DND-41 (cell line): ENCODE results near the gene SMAGP.

ENCODE experiments used
- ATAC-seq: fragments of 200-7000 bp; cut with Tn5 transposase; 3 replicates; pipeline ENCODE4 v1.9.1; 2021; ENCODE audit warnings: low read depth; ENCODE audit not compliant: insufficient read depth
- DNase-seq: peaks from one replicate; pipeline ENCODE4 v3.0.0-alpha.2; 2020
- H2AFZ ChIP-seq: 2 replicates; pipeline ENCODE4 v1.6.0; 2012; ENCODE audit warnings: low read depth, low read length
- H3K27ac ChIP-seq: 2 replicates; pipeline ENCODE4 v1.5.1; 2012; ENCODE audit warnings: low read length, inconsistent platforms
- H3K27me3 ChIP-seq: fragments of 200-600 bp; sonication (generic); 2 replicates; pipeline ENCODE4 v1.6.0; 2012; ENCODE audit warnings: low read length, mild to moderate bottlenecking, inconsistent platforms; ENCODE audit not compliant: insufficient read depth, poor library complexity
- H3K36me3 ChIP-seq: 2 replicates; pipeline ENCODE4 v1.5.1; 2012; ENCODE audit warnings: low read length, inconsistent platforms; ENCODE audit not compliant: insufficient read depth
- H3K4me1 ChIP-seq: 2 replicates; pipeline ENCODE4 v1.5.1; 2012; ENCODE audit warnings: mild to moderate bottlenecking, low read length; ENCODE audit not compliant: insufficient read depth
- H3K4me2 ChIP-seq: 2 replicates; pipeline ENCODE4 v1.6.0; 2012; ENCODE audit warnings: mild to moderate bottlenecking, moderate library complexity, low read length, inconsistent platforms; ENCODE audit not compliant: insufficient read depth
- H3K4me3 ChIP-seq, 2 experiments: fragments of 200-600 bp in 1 of 2; shearing (Covaris generic) in 1 of 2; 2 replicates each; pipeline ENCODE4 v1.5.1; 2012 to 2016; ENCODE audit warnings: inconsistent platforms in 2 of 2, low read length in 2 of 2, mild to moderate bottlenecking in 2 of 2, low read depth in 1 of 2, moderate library complexity in 1 of 2
- H3K79me2 ChIP-seq: 2 replicates; pipeline ENCODE4 v1.6.0; 2012; ENCODE audit warnings: low read length, inconsistent platforms; ENCODE audit not compliant: insufficient read depth
- H3K9ac ChIP-seq: 2 replicates; pipeline ENCODE4 v1.6.0; 2012; ENCODE audit warnings: low read depth, mild to moderate bottlenecking, inconsistent platforms, low read length, moderate library complexity
- H3K9me3 ChIP-seq: 2 replicates; pipeline ENCODE4 v1.5.1; 2012; ENCODE audit warnings: low read length, moderate library complexity, mild to moderate bottlenecking, inconsistent platforms; ENCODE audit not compliant: insufficient read depth, severe bottlenecking
- H4K20me1 ChIP-seq: 2 replicates; pipeline ENCODE4 v1.6.0; 2012; ENCODE audit warnings: low read length; ENCODE audit not compliant: insufficient read depth
- EZH2 ChIP-seq: IDR thresholded peaks from 3 replicates; pipeline ENCODE4 v1.6.1; 2012; ENCODE audit warnings: borderline replicate concordance, low read depth, mild to moderate bottlenecking, moderate library complexity, low read length, inconsistent platforms; ENCODE audit not compliant: severe bottlenecking
- TF ChIP-seq, protein P1 (sequence below): IDR thresholded peaks from 2 replicates; pipeline ENCODE4 v1.5.1; 2012; ENCODE audit warnings: borderline replicate concordance, low read length, moderate library complexity, mild to moderate bottlenecking; ENCODE audit not compliant: poor library complexity, severe bottlenecking; ENCODE audit errors: extremely low read depth

The SMAGP gene

DNA sequence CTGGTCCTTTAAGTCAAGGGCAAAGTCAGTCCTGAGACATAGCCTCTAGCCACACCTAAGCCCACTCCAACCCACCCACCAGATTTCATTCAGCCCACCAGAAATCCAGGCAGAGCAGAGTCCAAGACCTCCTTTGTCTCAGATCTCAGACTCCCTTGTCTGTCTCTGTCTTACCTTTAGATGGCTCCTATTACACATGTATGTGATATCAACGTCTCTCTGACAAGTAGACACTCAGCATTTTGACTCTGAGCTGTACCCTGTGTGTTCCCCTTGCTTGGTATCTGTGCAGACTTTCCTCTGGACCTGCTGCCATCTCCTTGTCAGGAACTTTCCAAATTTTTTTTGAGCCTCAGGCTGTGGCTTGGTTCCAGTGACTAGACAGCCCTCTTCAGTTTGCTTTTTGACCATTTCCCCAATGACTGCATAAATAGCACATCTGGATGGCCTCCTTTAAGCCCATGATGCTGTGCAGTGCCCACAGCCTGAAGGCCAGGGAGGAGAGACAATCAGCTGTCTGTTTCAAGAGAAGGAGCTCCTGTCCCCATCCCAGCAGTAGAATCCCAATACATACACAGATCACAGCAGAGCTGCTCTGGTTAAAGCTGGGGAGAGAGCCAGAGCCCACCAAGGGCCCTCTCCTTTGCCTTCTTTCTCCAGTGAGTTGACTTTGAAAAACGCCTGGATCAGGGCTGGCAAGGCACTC is 59.4 kb downstream of the SMAGP start:
- Histone ChIP-seq H3K4me1 (no peaks in the 10 kb centered on the region), H3K9me3 (no peaks in the 10 kb centered on the region), H3K36me3 (no peaks in the 10 kb centered on the region), H3K79me2 (no peaks in the 10 kb centered on the region), H3K27me3 (no peaks in the 10 kb centered on the region), H3K4me3 (no peak overlapping the region), H4K20me1 (no peaks in the 10 kb centered on the region), H2AFZ (no peak overlapping the region), H3K9ac (no peak overlapping the region), H3K27ac (no peak overlapping the region), H3K4me2 (no peak overlapping the region)
- ATAC-seq (no peak), DNase-seq (no peak)
- no peak for TF ChIP-seq EZH2
- TF ChIP-seq, protein P1, sequence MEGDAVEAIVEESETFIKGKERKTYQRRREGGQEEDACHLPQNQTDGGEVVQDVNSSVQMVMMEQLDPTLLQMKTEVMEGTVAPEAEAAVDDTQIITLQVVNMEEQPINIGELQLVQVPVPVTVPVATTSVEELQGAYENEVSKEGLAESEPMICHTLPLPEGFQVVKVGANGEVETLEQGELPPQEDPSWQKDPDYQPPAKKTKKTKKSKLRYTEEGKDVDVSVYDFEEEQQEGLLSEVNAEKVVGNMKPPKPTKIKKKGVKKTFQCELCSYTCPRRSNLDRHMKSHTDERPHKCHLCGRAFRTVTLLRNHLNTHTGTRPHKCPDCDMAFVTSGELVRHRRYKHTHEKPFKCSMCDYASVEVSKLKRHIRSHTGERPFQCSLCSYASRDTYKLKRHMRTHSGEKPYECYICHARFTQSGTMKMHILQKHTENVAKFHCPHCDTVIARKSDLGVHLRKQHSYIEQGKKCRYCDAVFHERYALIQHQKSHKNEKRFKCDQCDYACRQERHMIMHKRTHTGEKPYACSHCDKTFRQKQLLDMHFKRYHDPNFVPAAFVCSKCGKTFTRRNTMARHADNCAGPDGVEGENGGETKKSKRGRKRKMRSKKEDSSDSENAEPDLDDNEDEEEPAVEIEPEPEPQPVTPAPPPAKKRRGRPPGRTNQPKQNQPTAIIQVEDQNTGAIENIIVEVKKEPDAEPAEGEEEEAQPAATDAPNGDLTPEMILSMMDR = no peak

DNA sequence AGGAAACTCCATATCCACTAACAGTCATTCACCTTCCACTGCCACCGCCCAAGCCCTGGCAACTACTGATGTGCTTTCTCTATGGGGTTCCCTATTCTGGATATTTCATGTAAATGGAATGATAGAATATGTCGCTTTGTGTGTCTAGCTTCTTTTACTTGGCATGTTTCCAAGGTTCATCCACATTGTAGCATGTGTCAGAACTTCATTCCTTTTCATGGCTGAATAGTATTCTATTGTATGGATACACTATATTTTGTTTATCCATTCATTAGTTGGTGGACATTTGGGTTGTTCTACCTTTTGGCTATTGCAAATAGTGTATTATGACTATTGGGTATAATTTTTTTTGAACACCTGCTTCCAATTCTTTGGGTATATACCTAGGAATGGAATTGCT is 61.0 kb downstream of the SMAGP start:
- no peak for TF ChIP-seq EZH2
- TF ChIP-seq, protein P1 = no peak
- no peaks in the 10 kb centered on the region for H3K27me3 ChIP-seq
- H3K4me3 ChIP-seq = no peak overlapping the region
- H3K27ac ChIP-seq = no peak overlapping the region
- DNase-seq (no peak), ATAC-seq (no peak)
- no peak overlapping the region for H3K9ac ChIP-seq
- no peaks in the 10 kb centered on the region for H3K9me3 ChIP-seq
- no peak overlapping the region for H3K4me2 ChIP-seq
- no peak overlapping the region for H2AFZ ChIP-seq
- H4K20me1 ChIP-seq = no peaks in the 10 kb centered on the region
- no peaks in the 10 kb centered on the region for H3K4me1 ChIP-seq
- no peaks in the 10 kb centered on the region for H3K79me2 ChIP-seq
- H3K36me3 ChIP-seq = no peaks in the 10 kb centered on the region

DNA sequence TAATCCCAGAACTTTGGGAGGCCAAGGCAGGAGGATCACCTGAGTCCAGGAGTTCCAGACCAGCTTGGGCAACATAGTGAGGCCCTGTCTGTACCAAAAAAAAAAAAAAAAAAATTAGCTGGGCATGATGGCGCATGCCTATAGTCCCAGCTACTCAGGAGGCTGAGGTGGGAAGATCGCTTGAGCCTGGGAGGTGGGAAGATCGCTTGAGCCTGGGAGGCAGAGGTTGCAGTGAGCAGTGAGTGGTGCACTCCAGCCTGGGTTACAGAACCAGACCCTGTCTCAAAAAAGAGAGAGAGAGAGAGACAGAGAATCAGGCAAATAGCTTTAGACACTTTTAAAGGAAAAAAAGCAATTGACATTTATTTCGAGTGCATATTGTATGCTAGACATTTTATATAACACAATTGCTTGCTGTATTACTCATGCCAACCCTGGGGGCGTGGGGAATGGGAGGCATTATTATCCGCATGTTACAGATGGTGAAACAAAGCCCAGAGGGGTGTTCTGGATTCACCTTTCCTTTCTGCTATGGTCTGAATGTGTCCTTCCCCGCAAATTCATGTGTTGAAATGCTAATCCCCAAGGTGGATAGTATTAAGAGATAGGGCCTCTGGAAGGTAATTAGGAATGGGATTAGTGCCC is 62.1 kb downstream of the SMAGP start:
- ATAC-seq (no peak), DNase-seq (no peak)
- no peak for TF ChIP-seq EZH2
- TF ChIP-seq, protein P1 = no peak

More for the DNA sequence above, 62.1 kb downstream of the SMAGP start:
- Histone ChIP-seq H3K27me3 (no peaks in the 10 kb centered on the region), H3K9me3 (no peaks in the 10 kb centered on the region), H3K27ac (no peak overlapping the region), H3K4me1 (no peaks in the 10 kb centered on the region), H3K4me2 (no peak overlapping the region), H2AFZ (no peak overlapping the region), H3K36me3 (no peaks in the 10 kb centered on the region), H4K20me1 (no peaks in the 10 kb centered on the region), H3K9ac (no peak overlapping the region), H3K79me2 (no peaks in the 10 kb centered on the region), H3K4me3 (no peak overlapping the region)
